ENCODE data around the gene SNRNP48. TPM values are rescaled to one million over a fixed set of nuclear protein-coding genes. Genes with fewer than 3 reads are reported as not detected.

The SNRNP48 gene
- polyA plus RNA-seq, 1 experiment, result 10.6 TPM

DNA sequence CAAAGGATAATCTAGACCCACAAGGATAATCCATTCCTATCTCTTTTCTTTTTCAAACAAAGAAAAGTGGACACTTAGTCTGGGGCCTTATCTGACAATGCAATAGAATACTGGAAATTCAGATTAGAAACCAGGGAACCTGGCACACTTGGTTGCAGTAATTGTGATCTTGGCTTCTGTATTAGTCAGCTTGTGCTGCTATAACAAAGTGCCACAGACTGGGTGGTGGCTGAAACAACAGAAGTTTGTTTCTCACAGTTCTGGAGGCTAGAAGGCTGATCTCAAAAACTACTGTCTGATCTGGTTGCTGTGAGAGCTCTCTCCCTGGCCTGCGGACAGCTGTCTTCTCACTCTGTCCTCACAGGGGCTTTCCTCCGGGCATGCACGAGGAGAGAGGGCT lies 49.4 kb downstream of the SNRNP48 start:
- CTCF ChIA-PET, result no interaction called here
- TF ChIP-seq, protein P1, sequence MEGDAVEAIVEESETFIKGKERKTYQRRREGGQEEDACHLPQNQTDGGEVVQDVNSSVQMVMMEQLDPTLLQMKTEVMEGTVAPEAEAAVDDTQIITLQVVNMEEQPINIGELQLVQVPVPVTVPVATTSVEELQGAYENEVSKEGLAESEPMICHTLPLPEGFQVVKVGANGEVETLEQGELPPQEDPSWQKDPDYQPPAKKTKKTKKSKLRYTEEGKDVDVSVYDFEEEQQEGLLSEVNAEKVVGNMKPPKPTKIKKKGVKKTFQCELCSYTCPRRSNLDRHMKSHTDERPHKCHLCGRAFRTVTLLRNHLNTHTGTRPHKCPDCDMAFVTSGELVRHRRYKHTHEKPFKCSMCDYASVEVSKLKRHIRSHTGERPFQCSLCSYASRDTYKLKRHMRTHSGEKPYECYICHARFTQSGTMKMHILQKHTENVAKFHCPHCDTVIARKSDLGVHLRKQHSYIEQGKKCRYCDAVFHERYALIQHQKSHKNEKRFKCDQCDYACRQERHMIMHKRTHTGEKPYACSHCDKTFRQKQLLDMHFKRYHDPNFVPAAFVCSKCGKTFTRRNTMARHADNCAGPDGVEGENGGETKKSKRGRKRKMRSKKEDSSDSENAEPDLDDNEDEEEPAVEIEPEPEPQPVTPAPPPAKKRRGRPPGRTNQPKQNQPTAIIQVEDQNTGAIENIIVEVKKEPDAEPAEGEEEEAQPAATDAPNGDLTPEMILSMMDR (IDR thresholded peaks at IDR 0.05; ENCODE audit: low read depth, low read length), result no peak
- no peaks in the 10 kb centered on the region for H3K9me3 ChIP-seq (ENCODE audit: control insufficient read depth, insufficient read depth, low read length)
- DNase-seq (ENCODE audit: low read depth, low spot score), result no peak
- no peak overlapping the region for H3K4me3 ChIP-seq (ENCODE audit: low read depth, low read length)
- POLR2A ChIA-PET, result no interaction called here
- no peak overlapping the region for H3K27ac ChIP-seq (ENCODE audit: low read depth, low read length)
- no peaks in the 10 kb centered on the region for H3K27me3 ChIP-seq (ENCODE audit: control insufficient read depth, insufficient read depth, low read length)

GRCh38 chr6:7640016-7640415 lies 50.0 kb downstream of the SNRNP48 start:
- H3K27me3 ChIP-seq (ENCODE audit: control insufficient read depth, insufficient read depth, low read length), result no peaks in the 10 kb centered on the region
- H3K9me3 ChIP-seq (ENCODE audit: control insufficient read depth, insufficient read depth, low read length), result no peaks in the 10 kb centered on the region
- DNase-seq (ENCODE audit: low read depth, low spot score), result no peak
- ChIA-PET CTCF (interaction anchor here (0.6 to 0.7 kb wide), 2 partner anchors 11 to 24 kb away, joined by 3 to 4 read pairs; no protein-coding TSS in a partner anchor), POLR2A (no interaction called here)
- no peak overlapping the region for H3K27ac ChIP-seq (ENCODE audit: low read depth, low read length)
- TF ChIP-seq, protein P1 (IDR thresholded peaks at IDR 0.05; ENCODE audit: low read depth, low read length), result no peak
- no peak overlapping the region for H3K4me3 ChIP-seq (ENCODE audit: low read depth, low read length)

DNA sequence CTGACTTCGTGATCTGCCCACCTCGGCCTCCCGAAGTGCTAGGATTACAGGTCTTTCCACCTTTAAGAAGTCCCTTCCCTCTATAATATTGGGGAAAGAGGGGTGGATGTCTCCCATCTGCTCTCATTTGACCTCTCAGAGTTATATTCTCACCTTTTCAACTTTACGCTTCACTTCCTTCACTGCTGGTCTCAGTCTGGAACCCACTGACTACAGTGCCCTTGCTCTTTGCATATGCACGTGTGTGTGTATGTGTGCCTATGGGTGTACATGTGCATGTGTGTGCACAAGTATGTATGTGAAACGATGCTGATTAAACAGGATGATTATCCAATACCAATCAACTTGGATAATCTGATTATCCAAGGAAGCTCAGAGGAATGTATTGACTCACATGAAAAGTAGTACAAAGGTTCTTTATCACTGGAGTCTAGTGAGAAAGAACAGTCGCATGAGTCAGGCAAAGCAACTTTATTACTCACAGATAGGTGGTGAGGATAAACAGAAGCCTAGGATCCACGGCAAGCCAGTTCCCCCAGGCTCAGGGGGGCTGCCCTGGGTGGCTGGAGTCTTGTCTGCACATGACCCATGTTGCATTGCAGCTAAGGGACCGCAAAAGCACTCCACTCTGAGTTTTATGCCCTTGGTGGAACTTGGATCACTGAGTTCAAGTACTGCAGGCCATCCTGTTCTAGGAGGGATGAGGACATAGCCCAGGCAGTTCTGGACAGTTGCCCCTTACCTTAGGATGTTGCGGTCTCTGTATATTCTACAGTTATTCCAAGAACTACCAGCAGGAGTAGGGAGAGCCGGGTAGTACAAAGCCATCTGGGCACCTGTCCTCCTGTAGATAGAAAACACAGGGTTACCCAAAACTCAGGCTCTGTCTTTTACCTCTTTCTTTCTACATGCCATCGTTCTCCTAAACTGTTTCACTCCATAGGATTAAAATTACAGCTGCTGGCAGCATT lies 50.9 kb downstream of the SNRNP48 start:
- no peaks in the 10 kb centered on the region for H3K27me3 ChIP-seq (ENCODE audit: control insufficient read depth, insufficient read depth, low read length)
- no peak overlapping the region for H3K4me3 ChIP-seq (ENCODE audit: low read depth, low read length)
- H3K27ac ChIP-seq (ENCODE audit: low read depth, low read length), result no peak overlapping the region
- no peaks in the 10 kb centered on the region for H3K9me3 ChIP-seq (ENCODE audit: control insufficient read depth, insufficient read depth, low read length)
- TF ChIP-seq, protein P1 (IDR thresholded peaks at IDR 0.05; ENCODE audit: low read depth, low read length), result no peak
- CTCF ChIA-PET, result no interaction called here
- peak; percentile 43 for DNase-seq (ENCODE audit: low read depth, low spot score)
- POLR2A ChIA-PET, result no interaction called here

GRCh38 chr6:7642791-7643190 lies 52.8 kb downstream of the SNRNP48 start:
- POLR2A ChIA-PET, result interaction anchor here (0.6 kb wide), 1 partner anchor 127 kb away, joined by 3 read pairs; no protein-coding TSS in a partner anchor

More at GRCh38 chr6:7642791-7643190, 52.8 kb downstream of the SNRNP48 start:
- CTCF ChIA-PET, result interaction anchor here (0.5 to 1.0 kb wide), 2 partner anchors 57 to 80 kb away, joined by 3 read pairs; no protein-coding TSS in a partner anchor
- Histone ChIP-seq H3K9me3 (ENCODE audit: control insufficient read depth, insufficient read depth, low read length) (no peaks in the 10 kb centered on the region), H3K27me3 (ENCODE audit: control insufficient read depth, insufficient read depth, low read length) (no peaks in the 10 kb centered on the region), H3K27ac (ENCODE audit: low read depth, low read length) (no peak overlapping the region), H3K4me3 (ENCODE audit: low read depth, low read length) (no peak overlapping the region)
- DNase-seq (ENCODE audit: low read depth, low spot score), result no peak
- TF ChIP-seq, protein P1 (IDR thresholded peaks at IDR 0.05; ENCODE audit: low read depth, low read length), result no peak

Measured in AG04450 (cell line).